Fibroblast of pulmonary artery (primary cell): ENCODE data around the gene SRPK2.

Experiments
- DNase-seq: peaks from one replicate; pipeline ENCODE4 v3.0.0-alpha.2; 2010; ENCODE audit warnings: low read depth
- H3K4me3 ChIP-seq: replicated peaks from 2 replicates; pipeline ENCODE4 v1.5.1; 2011; ENCODE audit warnings: low read depth, mild to moderate bottlenecking, control low read depth, low read length, moderate library complexity
- TF ChIP-seq, protein P1 (sequence below): IDR thresholded peaks from 2 replicates; pipeline ENCODE4 v1.5.1; 2011; ENCODE audit warnings: mild to moderate bottlenecking, control low read depth, low read length, inconsistent platforms; ENCODE audit errors: missing control alignments

SRPK2 gene

DNA sequence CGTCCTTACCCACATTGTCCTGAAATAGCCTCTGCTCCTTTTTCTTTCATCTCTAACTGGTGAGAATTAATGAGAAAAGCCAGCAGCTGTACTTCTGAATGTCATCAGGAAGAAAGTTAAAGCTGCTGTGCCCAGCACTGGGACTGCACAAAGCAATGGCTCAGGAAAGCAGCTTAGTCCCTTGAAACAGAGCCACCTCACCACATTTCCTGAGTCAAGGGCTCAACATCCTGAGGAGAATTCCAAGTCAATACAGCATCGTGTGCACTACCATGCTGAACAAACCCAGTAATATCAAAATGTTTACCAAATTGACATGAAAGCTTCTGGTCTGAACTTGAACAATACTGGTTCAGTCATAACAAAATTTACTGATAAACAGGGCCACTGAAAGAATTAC, 234.6 kb downstream of the SRPK2 start:
- TF ChIP-seq, protein P1, sequence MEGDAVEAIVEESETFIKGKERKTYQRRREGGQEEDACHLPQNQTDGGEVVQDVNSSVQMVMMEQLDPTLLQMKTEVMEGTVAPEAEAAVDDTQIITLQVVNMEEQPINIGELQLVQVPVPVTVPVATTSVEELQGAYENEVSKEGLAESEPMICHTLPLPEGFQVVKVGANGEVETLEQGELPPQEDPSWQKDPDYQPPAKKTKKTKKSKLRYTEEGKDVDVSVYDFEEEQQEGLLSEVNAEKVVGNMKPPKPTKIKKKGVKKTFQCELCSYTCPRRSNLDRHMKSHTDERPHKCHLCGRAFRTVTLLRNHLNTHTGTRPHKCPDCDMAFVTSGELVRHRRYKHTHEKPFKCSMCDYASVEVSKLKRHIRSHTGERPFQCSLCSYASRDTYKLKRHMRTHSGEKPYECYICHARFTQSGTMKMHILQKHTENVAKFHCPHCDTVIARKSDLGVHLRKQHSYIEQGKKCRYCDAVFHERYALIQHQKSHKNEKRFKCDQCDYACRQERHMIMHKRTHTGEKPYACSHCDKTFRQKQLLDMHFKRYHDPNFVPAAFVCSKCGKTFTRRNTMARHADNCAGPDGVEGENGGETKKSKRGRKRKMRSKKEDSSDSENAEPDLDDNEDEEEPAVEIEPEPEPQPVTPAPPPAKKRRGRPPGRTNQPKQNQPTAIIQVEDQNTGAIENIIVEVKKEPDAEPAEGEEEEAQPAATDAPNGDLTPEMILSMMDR = no peak
- H3K4me3 ChIP-seq = no peak overlapping the region
- DNase-seq = no peak

DNA sequence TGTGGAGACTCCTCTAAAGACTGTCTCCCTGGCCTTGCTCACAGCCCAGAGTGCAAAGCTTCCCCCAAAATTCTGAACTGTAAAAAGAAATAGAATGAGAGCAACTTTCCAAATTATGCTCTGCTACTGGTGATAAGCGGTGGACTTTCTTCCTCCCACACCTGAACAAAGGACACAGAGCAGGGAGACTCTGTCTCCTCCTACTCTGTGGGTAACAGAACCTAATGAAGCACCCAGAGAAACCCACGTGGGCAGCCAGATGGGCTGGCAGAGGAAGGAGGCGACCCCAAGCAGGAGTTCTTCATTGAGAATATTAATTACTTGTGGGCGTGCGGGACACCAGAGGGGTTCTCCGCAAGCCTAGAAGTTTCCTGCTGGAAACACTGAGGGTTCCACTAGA, 235.2 kb downstream of the SRPK2 start:
- no peak for DNase-seq
- TF ChIP-seq, protein P1 = no peak
- H3K4me3 ChIP-seq = no peak overlapping the region

DNA sequence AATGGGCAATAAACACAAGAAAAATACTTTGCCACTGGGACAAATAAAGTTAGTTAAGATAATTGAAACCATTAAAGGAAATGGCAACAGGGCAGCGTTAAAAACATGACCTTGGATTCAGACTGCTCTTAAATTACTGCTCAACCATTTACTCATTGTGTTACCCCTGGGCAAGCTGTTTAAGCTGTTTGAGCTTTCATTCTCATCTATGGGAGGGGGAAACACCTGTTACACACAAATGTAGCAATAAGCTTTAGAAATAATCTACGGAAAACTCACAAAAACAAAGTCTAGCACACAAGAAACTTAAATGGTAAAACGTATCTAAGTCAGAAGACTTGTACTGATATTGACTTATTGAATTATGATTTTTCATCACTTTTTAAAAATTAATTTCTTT, 237.6 kb downstream of the SRPK2 start:
- H3K4me3 ChIP-seq = no peak overlapping the region
- TF ChIP-seq, protein P1 = no peak
- no peak for DNase-seq

DNA sequence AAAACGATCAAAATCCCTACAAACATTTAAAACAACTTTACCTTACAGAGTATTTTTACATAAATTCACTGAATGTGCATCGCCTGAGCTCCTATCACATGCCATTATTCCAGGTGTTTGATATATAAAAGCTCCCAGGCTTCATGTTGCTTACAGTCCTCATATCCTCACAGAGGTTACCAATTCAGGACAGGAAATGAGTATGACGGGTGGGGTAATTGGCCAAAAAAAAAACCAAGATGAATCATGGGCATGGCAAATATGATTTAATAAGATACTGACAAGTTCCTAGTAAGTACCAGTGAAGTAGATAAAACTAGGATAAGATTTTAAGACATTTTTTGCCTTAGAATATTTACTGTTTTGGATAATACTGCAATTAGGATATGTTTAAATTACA, 238.9 kb downstream of the SRPK2 start:
- DNase-seq = peak; percentile 47
- TF ChIP-seq, protein P1 = no peak
- H3K4me3 ChIP-seq = no peak overlapping the region

DNA sequence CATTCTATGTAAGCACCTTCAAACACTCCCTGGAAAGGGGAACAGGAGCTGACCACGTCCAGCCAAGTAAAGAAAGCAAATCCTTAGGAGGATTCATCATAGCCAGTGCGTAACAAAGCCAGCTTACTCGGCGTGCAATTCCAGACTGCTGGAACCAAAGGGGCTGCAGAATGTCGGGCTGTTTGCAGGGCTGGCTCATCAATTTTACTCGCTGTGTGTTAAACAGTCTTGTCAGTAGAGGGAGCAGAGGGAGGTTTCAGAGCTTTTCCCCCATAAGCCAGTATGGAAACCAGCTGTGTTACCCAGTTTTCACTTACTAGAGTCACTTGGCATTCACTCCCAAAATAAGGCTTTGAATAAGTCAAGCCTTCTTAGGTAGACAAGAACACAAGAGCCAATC, 247.7 kb downstream of the SRPK2 start:
- DNase-seq = peak; percentile 64
- TF ChIP-seq, protein P1 = peak; percentile 65

DNA sequence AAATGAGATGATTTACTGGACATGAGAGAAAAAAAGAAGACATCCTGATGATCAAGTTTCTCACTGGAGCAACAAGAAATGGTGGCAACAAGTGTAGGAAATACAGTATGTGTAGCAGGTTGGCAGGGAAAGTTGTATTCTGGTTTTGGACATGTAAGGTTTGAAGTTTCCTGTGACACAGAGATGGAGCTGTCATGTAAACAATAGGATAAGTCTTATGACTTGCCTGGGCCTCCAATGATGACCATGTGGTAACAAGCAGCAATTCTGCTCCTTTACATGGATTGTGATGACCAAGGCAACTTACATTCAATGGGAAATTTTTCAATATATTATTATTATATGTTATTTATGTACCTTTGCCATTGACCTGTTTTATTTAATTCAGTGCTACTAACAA, 249.3 kb downstream of the SRPK2 start:
- DNase-seq = no peak
- TF ChIP-seq, protein P1 = no peak
- no peak overlapping the region for H3K4me3 ChIP-seq

More for the DNA sequence above, 247.7 kb downstream of the SRPK2 start:
- no peak overlapping the region for H3K4me3 ChIP-seq

DNA sequence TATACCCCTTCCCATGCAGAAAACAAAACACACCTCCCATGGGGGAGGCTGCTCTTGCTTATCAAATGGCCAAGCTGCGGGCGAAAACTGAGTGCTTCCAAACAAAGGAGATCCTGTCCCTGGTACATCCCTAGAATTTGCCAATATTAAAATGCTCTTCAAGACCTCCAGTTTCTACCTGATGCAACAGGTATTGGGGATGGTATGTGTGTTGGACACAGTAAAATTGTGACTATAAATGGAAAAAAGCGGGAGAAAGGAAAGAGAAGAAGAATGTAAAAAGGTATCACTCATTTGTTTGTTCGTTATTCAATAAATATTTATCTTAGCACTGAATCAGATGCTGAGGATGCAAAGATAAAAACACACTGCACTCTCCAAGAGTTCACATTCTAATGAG, 250.8 kb downstream of the SRPK2 start:
- no peak for DNase-seq
- H3K4me3 ChIP-seq = no peak overlapping the region
- TF ChIP-seq, protein P1 = no peak
